WTC11 (cell line): ENCODE measurements around the gene WNT3. TPM values are rescaled to one million over a fixed set of nuclear protein-coding genes. Genes with fewer than 3 reads are reported as not detected.

Experiments
- ATAC-seq: fragments of 200-7000 bp; cut with Tn5 transposase; 2 replicates; pipeline ENCODE4 v1.10.0; 2021; ENCODE audit warnings: mild to moderate bottlenecking, moderate library complexity
- CTCF ChIA-PET: fragments of 300-600 bp; sonication (Branson Sonifier 250); formaldehyde crosslinking; loops from one replicate; lab custom pipeline; 2021; ENCODE audit warnings: antibody characterized with exemption; lab: Charles Lee
- POLR2A ChIA-PET: fragments of 350-600 bp; sonication (Branson Sonifier 250); formaldehyde crosslinking; loops from one replicate; lab custom pipeline; 2021; ENCODE audit warnings: antibody characterized with exemption; lab: Charles Lee
- DNase-seq: peaks from one replicate; pipeline ENCODE4 v3.0.0; 2021; ENCODE audit warnings: low spot score
- H3K27ac Mint-ChIP-seq: 2 replicates; pipeline ENCODE4 v1.8.0; 2021; ENCODE audit warnings: mixed read lengths
- H3K27me3 Mint-ChIP-seq: 2 replicates; pipeline ENCODE4 v1.8.0; 2021; ENCODE audit warnings: low read depth, mild to moderate bottlenecking, moderate library complexity, mixed read lengths
- H3K36me3 Mint-ChIP-seq: 2 replicates; pipeline ENCODE4 v1.8.0; 2021; ENCODE audit warnings: mixed read lengths
- H3K4me1 Mint-ChIP-seq: 2 replicates; pipeline ENCODE4 v1.8.0; 2022; ENCODE audit warnings: mixed read lengths
- H3K4me3 Mint-ChIP-seq: 2 replicates; pipeline ENCODE4 v1.8.0; 2021; ENCODE audit warnings: mild to moderate bottlenecking, moderate library complexity, mixed read lengths
- H3K9me3 Mint-ChIP-seq: 2 replicates; pipeline ENCODE4 v1.8.0; 2021; ENCODE audit warnings: mixed read lengths
- ATF2 ChIP-seq: sonication (generic); formaldehyde crosslinking; IDR thresholded peaks from 2 replicates; pipeline ENCODE4 v1.8.1; 2022; ENCODE audit warnings: low read depth, missing genetic modification reagents, borderline replicate concordance
- ATF3 ChIP-seq: sonication (generic); formaldehyde crosslinking; conservative IDR thresholded peaks from 2 replicates; pipeline ENCODE4 v1.8.1; 2022; ENCODE audit warnings: mild to moderate bottlenecking, missing genetic modification reagents
- ATF6 ChIP-seq: sonication (generic); formaldehyde crosslinking; IDR thresholded peaks from 2 replicates; pipeline ENCODE4 v1.8.1; 2023; ENCODE audit warnings: mild to moderate bottlenecking, missing genetic modification reagents
- CBFB ChIP-seq: sonication (generic); formaldehyde crosslinking; IDR thresholded peaks from 2 replicates; pipeline ENCODE4 v1.8.1; 2022; ENCODE audit warnings: mild to moderate bottlenecking, low read depth, missing genetic modification reagents
- E2F4 ChIP-seq: sonication (generic); formaldehyde crosslinking; IDR thresholded peaks from 2 replicates; pipeline ENCODE4 v1.8.1; 2022; ENCODE audit warnings: low read depth, mild to moderate bottlenecking, moderate library complexity, missing genetic modification reagents, borderline replicate concordance
- ESRRA ChIP-seq: sonication (generic); formaldehyde crosslinking; IDR thresholded peaks from 2 replicates; pipeline ENCODE4 v1.8.1; 2022; ENCODE audit warnings: mild to moderate bottlenecking, missing genetic modification reagents, borderline replicate concordance
- HMGXB4 ChIP-seq: sonication (generic); formaldehyde crosslinking; IDR thresholded peaks from 2 replicates; pipeline ENCODE4 v1.8.1; 2023; ENCODE audit warnings: mild to moderate bottlenecking, moderate library complexity, missing genetic modification reagents
- IRF1 ChIP-seq: sonication (generic); formaldehyde crosslinking; IDR thresholded peaks from 2 replicates; pipeline ENCODE4 v1.8.0; 2023; ENCODE audit warnings: missing genetic modification reagents
- IRF2 ChIP-seq: sonication (generic); formaldehyde crosslinking; IDR thresholded peaks from 2 replicates; pipeline ENCODE4 v1.8.0; 2022; ENCODE audit warnings: low read depth, missing genetic modification reagents, borderline replicate concordance
- JUN ChIP-seq: sonication (generic); formaldehyde crosslinking; IDR thresholded peaks from 2 replicates; pipeline ENCODE4 v1.8.0; 2023; ENCODE audit warnings: mild to moderate bottlenecking, missing genetic modification reagents
- MYBL2 ChIP-seq: sonication (generic); formaldehyde crosslinking; IDR thresholded peaks from 2 replicates; pipeline ENCODE4 v1.8.1; 2023; ENCODE audit warnings: mild to moderate bottlenecking, moderate library complexity, missing genetic modification reagents
- NR3C1 ChIP-seq: sonication (generic); formaldehyde crosslinking; conservative IDR thresholded peaks from 2 replicates; pipeline ENCODE4 v1.8.1; 2023; ENCODE audit warnings: low read depth, mild to moderate bottlenecking, missing genetic modification reagents
- STAT6 ChIP-seq: sonication (generic); formaldehyde crosslinking; conservative IDR thresholded peaks from 2 replicates; pipeline ENCODE4 v1.8.1; 2023; ENCODE audit warnings: mild to moderate bottlenecking, low read depth, missing genetic modification reagents, moderate library complexity
- USF1 ChIP-seq: sonication (generic); formaldehyde crosslinking; IDR thresholded peaks from 2 replicates; pipeline ENCODE4 v1.8.0; 2022; ENCODE audit warnings: mild to moderate bottlenecking, missing genetic modification reagents
- ZBTB43 ChIP-seq: sonication (generic); formaldehyde crosslinking; IDR thresholded peaks from 2 replicates; pipeline ENCODE4 v1.8.1; 2023; ENCODE audit warnings: mild to moderate bottlenecking, missing genetic modification reagents
- ZMAT4 ChIP-seq: fragments of 250-450 bp; sonication (Bioruptor Pico); IDR thresholded peaks from 2 replicates; pipeline ENCODE4 v1.9.0; 2021; ENCODE audit warnings: mild to moderate bottlenecking
- ZNF396 ChIP-seq: fragments of 250-450 bp; sonication (Bioruptor Pico); IDR thresholded peaks from 2 replicates; pipeline ENCODE4 v1.8.0; 2021; ENCODE audit warnings: mild to moderate bottlenecking, moderate library complexity, borderline replicate concordance
- ZNF425 ChIP-seq: fragments of 250-450 bp; sonication (Bioruptor Pico); conservative IDR thresholded peaks from 2 replicates; pipeline ENCODE4 v1.9.0; 2021; ENCODE audit warnings: mild to moderate bottlenecking
- total RNA-seq: library from RNA; stranded (reverse); gene quantifications from 3 replicates; pipeline ENCODE4 v1.2.3, GENCODE V29; 2021

The WNT3 gene
- total RNA-seq, 1 experiment from 2014 or later: 14.1 TPM

GRCh38 chr17:46764000-46764708 is 54.3 kb downstream of the WNT3 start (continued):
- no peak for TF ChIP-seq HMGXB4 (CRISPR knock-in tag)
- TF ChIP-seq ATF6 (CRISPR knock-in tag): no peak
- no peak for TF ChIP-seq ESRRA (CRISPR knock-in tag)
- TF ChIP-seq JUN: no peak
- no peak for TF ChIP-seq IRF1
- no peak for TF ChIP-seq ZMAT4
- no peak for TF ChIP-seq ZNF396 (CRISPR knock-in tag)
- no peak for TF ChIP-seq USF1 (CRISPR knock-in tag)
- TF ChIP-seq CBFB: no peak
- no peak for TF ChIP-seq ZBTB43 (CRISPR knock-in tag)
- TF ChIP-seq, all 79 proteins: peak for 0

GRCh38 chr17:46763416-46763815 is 55.1 kb downstream of the WNT3 start:
- Mint-ChIP-seq H3K4me1 (peaks cover 25% of the 10 kb centered on the region), H3K36me3 (peaks cover 19% of the 10 kb centered on the region; the same call in 1 of the 2 replicates), H3K4me3 (no peak overlapping the region), H3K27ac (no peak overlapping the region; the same call in 1 of the 2 replicates), H3K27me3 (peaks cover 16% of the 10 kb centered on the region), H3K9me3 (no peaks in the 10 kb centered on the region)
- ATAC-seq (no peak), DNase-seq (no peak)
- POLR2A ChIA-PET: no interaction called here
- CTCF ChIA-PET: interaction anchor here (0.5 to 1.2 kb wide), 2 partner anchors 72 to 100 kb away, joined by 3 to 4 read pairs; no protein-coding TSS in a partner anchor
- TF ChIP-seq ZNF425 (CRISPR knock-in tag): no peak
- no peak for TF ChIP-seq MYBL2 (CRISPR knock-in tag)
- no peak for TF ChIP-seq IRF2 (CRISPR knock-in tag)
- TF ChIP-seq ATF3 (CRISPR knock-in tag): no peak
- no peak for TF ChIP-seq NR3C1 (CRISPR knock-in tag)
- TF ChIP-seq STAT6 (CRISPR knock-in tag): no peak
- no peak for TF ChIP-seq ATF2 (CRISPR knock-in tag)
- no peak for TF ChIP-seq E2F4 (CRISPR knock-in tag)
